HG02759 (cell line): Measurements from ENCODE around the gene TEX9.
A peak's percentile ranks its signal among the peaks of the same experiment; 100 is the strongest.
"Not testable (repeated sequence)": the region's sequence is repeated elsewhere in the genome, so short reads cannot be mapped to it uniquely, and the experiment has no call there.

Experiments
- ATAC-seq: cut with Tn5 transposase; IDR thresholded peaks from one replicate; pipeline ENCODE4 v1.9.1; 2021; ENCODE audit warnings: mild to moderate bottlenecking, moderate library complexity; ENCODE audit not compliant: unreplicated experiment

Gene TEX9

GRCh38 chr15:56365075-56365711, at the start of gene TEX9:
TSS of gene TEX9 (plus strand) at chr15:56365426. CDS start at chr15:56365451, 25 bp downstream.
- peak; percentile 92 for ATAC-seq

- not testable (repeated sequence) for ATAC-seq
These were observed 48.7 kb upstream of the TEX9 start for GRCh38 chr15:56316561-56316960.

DNA sequence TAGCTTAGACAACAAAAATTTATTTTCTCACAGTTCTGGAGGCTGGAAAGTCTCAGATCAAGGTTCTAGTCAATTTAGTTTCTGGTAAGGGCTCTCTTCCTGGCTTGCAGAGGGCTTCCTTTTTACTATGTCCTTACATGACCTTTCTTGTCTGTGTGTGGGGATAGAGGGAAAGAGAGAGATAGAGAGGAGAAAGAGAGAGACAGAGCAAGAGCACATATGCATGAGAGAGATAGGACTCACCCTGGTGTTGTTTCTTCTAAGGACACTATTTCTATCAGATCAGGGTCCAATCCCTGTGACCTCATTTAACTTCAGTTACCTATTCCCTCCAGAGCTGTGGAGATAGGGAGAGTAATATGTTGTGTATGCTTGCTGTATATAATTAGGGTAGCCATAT, 44.9 kb upstream of the TEX9 start:
- no peak for ATAC-seq

DNA sequence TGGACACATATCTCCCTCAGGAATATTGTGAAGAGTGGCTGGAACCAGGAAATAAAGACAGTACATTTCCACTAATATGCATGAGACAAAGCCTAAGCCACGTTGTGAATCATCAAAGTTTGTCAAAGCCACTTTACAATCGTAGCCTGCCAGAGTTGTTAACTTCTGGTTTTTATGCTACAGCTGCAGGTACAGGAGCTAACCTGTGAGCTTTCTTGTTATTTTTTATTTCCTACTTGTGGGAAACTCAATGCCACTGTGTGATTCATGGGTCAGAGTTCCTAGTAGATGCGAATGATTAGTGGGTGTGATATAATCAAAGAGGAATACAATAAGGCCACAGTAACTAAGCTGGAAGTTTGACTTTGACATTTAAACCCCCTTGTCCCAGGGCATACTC, 44.4 kb upstream of the TEX9 start:
- ATAC-seq = no peak

DNA sequence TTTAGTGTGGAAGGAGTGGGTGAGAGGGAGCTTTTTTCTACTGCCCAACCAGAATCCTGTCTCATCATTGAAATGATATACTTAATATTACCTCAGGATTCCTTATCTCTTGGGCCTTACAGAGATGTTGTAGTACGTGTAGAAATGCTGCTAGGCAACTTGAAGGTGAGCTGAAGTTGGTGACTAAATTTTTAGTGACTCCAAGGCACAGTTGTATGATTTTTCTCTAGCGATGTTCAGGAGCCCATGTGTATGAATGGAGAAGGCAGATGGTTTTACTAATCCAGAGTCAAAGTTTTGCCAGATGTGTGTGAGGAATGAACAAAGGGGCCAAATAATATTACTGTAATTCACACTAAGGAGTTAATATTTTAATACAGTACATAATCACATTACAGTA, 42.8 kb upstream of the TEX9 start:
- ATAC-seq = no peak

DNA sequence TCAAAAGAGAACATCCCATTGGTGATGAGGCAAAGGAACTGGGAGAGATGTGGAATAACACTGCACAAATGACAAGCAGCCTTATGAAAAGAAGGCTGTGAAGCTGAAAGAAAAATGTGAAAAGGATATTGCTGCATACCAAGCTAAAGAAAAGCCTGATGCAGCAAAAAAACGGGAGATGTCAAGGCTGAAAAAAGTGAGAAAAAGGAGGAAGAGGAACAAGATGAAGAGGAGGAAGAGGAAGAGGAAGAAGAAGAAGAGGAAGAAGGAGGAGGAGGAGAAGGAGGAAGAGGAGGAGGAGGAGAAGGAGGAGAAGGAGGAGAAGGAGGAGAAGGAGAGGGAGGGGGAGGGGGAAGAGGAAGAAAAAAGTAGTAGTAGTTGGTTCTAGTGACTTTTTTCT, 41.8 kb upstream of the TEX9 start:
- no peak for ATAC-seq

DNA sequence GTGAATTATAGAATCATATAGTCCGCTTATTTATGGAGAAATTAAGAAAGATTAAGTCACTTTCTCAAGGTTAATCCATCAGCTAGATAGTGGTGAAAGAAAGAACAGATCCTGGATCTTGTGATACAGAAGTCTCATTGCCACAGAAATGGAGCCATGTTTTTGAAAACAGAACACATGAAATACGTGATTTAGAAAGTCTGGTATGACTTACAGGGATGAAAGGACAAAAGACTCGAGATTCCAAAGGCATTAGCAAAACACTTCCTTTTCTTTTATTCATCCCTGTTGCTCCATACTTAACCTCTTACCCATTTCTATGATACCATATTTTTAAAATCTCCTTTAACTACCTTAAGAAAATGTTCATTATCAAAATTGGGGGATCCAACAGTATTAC, 40.0 kb upstream of the TEX9 start:
- ATAC-seq = no peak

GRCh38 chr15:56327721-56328502, 37.3 kb upstream of the TEX9 start:
- ATAC-seq = no peak

DNA sequence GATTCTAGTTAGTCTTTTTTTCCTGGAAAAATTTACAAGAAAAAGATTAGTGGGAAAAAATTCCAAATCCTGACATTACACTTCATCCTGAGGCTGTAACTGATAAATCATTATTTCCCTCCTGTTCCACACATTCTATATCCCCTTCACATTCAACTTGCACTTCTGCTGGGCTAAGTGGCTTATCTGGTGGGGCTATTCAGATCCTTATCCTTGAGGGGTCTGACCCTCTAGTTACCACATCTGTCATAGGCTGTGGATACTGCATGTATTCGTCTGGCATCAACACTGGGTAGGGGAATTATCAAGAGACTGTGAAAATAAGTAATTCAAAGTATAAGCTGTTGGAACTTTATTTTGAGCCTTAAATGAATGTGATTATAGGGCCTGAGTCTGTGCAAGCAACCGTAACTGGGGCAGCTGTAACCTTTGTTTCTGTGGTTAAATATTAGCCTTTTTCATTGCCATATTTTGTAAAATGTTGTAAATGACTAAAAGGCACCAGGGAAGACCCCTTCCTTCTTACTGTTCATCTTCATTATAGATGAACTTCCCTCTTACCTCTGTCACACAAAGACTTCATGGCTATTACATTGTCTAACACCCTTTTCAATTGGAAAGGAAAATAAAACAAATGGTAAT, 28.0 kb upstream of the TEX9 start:
- ATAC-seq = peak; percentile 74

GRCh38 chr15:56339594-56339993, 25.6 kb upstream of the TEX9 start:
- ATAC-seq = no peak

GRCh38 chr15:56341201-56341600, 24.0 kb upstream of the TEX9 start:
- no peak for ATAC-seq

DNA sequence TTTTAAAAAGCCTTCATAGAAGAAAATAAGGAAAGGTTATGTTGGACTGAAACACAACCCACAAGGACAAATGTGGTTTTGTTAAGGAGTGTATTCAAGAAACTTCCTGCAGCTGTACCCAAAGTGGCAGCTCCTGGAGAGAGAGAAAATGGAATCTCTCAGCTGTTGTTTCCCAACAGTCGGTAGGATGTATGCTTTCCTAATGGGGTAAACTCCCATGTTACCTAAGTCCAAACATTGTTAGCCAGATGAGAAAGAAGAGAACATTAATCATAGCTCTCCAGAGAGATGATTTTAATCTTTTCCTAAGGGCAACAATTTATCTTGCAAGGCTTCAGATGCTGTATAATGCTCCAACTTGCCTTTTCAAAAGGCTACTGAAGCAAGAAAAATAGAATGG, 22.6 kb upstream of the TEX9 start:
- no peak for ATAC-seq

DNA sequence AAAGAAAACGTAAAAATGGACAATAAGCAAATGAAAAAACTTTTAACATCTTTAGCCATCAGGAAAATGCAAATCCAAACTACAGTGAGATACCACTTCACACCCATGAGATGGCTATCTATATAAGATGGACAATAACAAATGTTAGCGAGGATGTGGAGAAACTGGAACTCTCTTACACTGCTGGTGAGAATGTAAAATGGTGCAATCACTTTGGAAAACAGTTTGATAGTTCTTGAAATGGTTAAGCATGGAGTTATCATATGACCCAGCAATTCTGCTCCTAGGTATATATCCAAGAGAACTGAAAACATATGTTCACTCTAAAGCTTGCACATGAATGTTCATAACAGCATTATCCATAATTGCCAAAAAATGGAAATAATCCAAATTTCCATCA, 21.3 kb upstream of the TEX9 start:
- no peak for ATAC-seq

- ATAC-seq = no peak
These were observed 20.9 kb upstream of the TEX9 start for GRCh38 chr15:56344336-56344735.

DNA sequence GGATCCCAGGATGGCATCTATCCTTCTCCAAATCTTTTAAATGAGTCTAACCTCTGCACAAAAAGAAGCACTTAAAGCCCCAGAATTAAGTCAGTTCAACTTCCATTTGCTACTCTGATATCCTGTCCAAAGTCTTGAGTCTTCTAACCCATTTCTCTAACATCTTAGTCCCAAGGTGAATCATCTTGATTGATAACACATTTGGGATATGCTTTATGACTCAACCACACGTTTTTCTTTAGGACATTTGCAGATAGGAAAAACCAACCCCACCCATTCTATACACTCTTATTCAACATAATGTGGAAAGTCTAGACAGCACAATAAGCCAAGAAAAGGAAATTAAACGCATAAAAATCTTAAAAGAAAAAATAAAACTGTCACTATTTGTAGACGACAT, 18.8 kb upstream of the TEX9 start:
- ATAC-seq = no peak

GRCh38 chr15:56349554-56349953, 15.7 kb upstream of the TEX9 start:
- no peak for ATAC-seq

DNA sequence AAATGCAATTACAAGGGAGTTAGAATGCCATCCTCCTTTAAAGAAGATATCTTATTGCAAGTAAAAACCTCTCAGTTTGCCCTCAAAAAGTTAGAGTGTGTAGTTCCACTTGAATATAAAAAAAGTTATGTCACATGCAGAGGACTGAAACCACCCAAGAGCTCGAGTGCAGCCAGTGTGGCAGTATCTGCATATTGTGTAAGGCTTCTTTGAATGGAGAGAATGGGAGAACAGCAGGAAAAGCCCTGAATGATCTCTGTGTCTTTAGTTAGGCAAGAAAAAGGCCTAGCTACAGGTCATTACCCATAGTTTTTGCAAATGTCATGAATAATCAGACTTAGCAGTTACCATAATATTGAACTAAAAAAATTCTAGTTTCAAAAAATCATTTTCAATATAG, 13.9 kb upstream of the TEX9 start:
- ATAC-seq = no peak

GRCh38 chr15:56351957-56352506, 13.2 kb upstream of the TEX9 start:
- no peak for ATAC-seq

DNA sequence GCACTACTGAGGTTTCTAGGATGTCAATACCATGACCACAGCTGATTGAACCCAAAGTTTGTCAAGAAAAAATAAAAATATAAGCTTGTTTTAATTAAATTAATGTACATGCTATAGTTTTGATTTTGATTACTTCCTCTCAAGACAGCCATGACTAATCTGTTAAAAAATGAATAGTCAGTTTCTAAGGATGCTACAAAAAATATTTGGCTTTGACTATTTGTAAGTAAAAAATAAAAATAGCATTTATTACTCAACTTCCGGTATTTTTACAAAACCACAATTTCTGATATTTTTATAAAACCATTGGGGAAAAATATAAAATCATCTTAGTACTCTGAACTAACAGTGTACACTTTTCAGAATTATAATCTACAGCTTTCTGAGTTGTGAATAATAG, 12.1 kb upstream of the TEX9 start:
- ATAC-seq = no peak

DNA sequence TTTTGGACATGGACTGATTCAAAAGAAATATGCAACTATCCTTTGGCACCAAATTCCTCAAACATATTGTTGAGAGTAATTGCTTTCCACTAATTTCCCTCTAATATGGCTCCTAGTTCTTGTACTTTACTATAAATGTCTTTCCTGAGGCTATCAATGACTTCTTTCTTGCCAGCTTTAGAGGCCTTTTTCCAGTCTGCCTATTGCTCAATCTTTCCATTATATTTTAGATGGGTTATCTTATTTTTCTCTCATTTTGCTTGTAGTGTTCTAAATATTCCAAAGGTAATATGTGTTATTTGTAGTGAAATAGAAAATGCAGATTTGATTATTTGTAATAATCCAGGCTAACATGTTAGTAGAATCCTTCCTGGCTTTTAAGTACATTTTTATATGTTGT, 11.5 kb upstream of the TEX9 start:
- no peak for ATAC-seq

DNA sequence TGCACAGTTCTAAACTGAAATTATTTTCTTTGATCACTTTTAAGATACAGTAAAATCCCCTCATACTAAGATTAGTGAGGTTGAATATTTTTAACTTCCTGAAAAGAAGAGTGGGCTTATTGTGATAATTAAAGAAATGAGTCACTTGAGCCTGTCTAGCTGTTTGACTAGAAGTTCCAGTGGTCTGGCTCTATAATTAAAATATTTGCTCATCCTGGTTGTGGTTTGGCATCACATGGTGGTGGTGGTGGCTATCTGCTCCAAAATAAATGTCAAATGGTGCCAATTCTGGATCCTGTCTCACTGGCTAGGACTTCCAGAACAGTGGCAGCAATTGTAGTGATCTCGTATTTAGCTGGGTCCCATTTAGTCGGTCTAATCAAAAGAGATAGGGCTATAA, 8.6 kb upstream of the TEX9 start:
- ATAC-seq = peak; percentile 92

DNA sequence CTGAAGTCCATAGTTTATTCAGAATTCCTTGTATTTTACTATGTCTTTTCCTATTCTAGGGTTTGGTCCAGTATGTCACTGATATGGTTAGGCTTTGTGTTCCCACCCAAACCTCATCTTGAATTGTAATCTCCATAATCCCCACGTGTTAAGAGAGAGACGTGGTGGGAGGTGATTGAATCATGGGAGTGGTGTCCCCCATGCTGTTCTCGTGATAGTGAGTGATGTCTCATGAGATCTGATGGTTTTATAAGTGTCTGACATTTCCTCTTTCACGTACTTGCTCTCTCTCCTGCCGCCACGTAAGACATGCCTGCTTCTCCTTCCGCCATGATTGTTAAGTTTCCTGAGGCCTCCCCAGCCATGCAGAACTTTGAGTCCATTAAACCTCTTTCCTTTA, 6.6 kb upstream of the TEX9 start:
- ATAC-seq = no peak
